HCEC 1CT (cell line): ENCODE data around the gene ABL1.

Experiments used
- DNase-seq: peaks from one replicate; pipeline ENCODE4 v3.0.0-alpha.2; 2017

ABL1 gene

DNA sequence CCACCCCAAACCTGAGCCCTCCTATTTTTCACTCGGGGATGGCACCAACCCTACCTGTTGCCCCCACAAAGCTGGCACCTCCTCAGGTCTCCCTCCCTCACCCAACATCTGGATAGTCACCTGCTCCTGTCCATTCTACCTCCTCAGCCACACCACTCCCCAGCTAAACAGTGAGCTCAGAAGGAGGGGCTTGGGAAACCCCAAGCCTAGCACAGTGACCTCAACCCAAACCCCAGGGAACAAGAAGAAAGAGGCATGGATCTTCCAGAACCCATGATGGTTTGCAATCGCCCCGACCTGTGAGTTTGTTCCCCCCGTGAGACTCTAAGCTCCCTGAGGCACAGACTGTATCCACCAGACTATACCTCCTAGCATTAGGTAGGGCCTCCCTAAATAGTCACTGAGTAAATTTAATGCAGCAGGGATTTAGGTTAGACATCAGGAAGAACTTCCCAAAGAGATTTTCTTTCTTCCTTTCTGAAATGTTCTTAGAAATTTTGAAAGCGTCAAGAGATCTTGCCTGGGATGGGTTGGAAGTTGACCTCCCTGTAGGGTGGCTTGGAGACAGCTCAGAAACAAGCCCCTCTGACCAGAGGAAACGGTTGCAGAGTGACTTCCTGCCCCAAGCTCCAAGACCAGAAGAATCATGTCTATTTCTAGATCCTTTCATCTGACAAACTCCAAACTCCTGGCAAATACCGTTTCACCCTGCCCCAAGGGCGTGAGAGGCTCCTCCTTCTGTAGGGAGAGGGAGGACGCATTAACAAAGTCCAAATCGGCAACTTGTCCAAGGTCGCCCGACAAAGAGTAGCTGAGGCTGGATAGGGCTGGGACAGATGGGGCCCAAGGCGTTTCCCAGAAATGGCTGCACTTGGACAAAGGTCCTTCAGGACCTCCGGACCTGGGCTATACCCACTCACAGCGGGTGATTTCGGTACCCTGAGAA lies 99.9 kb downstream of the ABL1 start:
- no peak for DNase-seq

DNA sequence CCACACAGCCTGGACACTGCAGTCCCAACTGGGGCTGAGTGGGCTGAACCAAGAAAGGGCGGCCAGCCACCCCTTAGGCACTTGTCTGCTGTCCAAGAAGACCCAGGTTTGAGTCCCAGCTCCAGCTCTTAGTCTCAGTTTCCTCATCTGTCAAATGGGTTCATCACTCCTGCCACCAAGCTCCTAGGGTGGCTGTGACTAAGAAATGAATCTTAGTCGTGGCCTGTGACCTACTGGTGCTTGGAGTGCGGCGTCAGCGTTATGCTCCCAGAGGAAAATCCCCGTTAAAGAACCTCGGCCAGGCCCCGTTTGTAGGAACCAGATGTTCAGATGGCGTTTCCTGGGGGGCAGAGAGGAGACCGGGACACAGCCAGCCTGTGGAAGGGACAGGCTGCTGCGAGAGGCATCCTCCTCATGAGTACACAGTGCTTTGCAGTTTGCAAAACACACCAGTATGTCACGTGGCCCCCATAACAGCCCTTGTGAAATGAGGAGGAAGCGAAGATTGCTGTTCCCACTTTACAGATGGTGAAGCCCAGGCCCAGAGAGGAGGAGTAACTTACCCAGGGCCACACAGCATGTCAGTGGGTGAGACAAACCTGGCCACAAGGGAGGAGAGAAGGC lies 100.7 kb downstream of the ABL1 start:
- DNase-seq = no peak

DNA sequence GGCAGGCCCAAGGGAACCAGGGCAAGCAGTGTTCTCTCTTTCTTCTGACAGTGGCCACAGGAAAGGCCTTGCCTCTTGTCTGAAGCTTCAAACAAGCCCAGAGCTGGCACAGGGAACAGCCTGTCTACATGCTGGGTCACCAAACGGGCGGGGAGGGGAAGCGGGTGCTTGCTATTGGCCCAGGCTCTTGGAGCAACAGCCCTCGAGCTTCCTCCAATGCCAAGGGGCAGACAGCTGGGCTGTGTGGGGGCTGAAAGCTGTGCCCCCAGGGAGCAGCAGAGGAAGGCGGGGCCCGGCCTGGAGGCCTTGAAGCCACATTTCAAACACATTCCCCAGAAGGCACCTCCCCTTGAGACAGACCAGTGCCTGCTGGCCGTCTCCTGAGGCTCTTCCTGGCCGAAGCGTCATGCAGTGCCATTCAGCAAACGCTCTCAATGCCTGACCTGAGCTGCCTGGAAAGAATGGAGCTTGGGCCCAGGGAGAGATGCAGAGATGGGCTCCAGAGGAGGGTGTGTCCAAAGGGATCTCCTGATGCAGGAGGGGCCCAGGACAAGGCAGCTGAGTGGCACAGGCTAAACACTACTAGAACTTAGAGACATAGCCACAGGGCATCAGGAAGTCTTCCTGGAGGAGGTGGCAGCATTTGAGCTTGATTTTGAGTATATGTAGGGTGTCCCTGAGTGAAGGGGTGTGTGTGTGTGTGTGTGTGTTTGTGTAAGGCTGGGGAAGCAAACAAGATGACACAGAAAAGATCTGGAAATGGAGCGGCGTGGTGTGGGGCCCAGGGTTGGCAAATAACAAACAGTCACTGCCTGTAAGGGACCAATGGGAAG lies 101.4 kb downstream of the ABL1 start:
- DNase-seq = no peak
